A549 (cell line): ENCODE measurements around the gene SETD4. TPM values are rescaled to one million over a fixed set of nuclear protein-coding genes. Genes with fewer than 3 reads are reported as not detected.

Experiments used
- ATAC-seq, 2 experiments: fragments of 200-7000 bp in 1 of 2; fragments of >200 bp in 1 of 2; cut with Nextera tagmentation in 1 of 2; cut with Tn5 transposase in 1 of 2; 3 replicates each; pipeline versions ENCODE4 v1.8.0 to v1.9.1; 2018 to 2020; ENCODE audit warnings: mild to moderate bottlenecking in 1 of 2, moderate library complexity in 1 of 2
- CTCF ChIA-PET: fragments of 300-600 bp; sonication (Branson Sonifier 250); formaldehyde crosslinking; extraction: SDS; loops from one replicate; lab custom pipeline; 2021; ENCODE audit warnings: antibody characterized with exemption, inconsistent platforms; lab: Yijun Ruan, JAX
- POLR2A ChIA-PET: fragments of 350-600 bp; formaldehyde crosslinking; extraction: SDS; loops from one replicate; lab custom pipeline; 2021; ENCODE audit warnings: antibody characterized with exemption, inconsistent platforms; lab: Yijun Ruan, JAX
- DNase-seq, 2 experiments: peaks; one replicate each; pipeline versions ENCODE4 v3.0.0 to v3.0.0-alpha.2; 2011 to 2016; ENCODE audit warnings: low read depth in 1 of 2, low spot score in 1 of 2
- FAIRE-seq: peaks from 2 replicates; lab custom pipeline; 2011; peaks lifted over from hg19 to GRCh38; lab: Jason Lieb, UNC
- H3K27ac ChIP-seq, 2 experiments: fragments of >200 bp; sonication (Bioruptor Twin); formaldehyde crosslinking; 3 replicates each; pipeline ENCODE4 v1.5.1; 2016 to 2017
- H3K4me1 ChIP-seq: fragments of >200 bp; sonication (Bioruptor Twin); formaldehyde crosslinking; 3 replicates; pipeline ENCODE4 v1.6.1; 2016
- H3K4me2 ChIP-seq: fragments of >200 bp; sonication (Bioruptor Twin); formaldehyde crosslinking; 3 replicates; pipeline ENCODE4 v1.6.1; 2016
- H3K4me3 ChIP-seq: fragments of >200 bp; sonication (Bioruptor Twin); formaldehyde crosslinking; 3 replicates; pipeline ENCODE4 v1.5.1; 2016
- H3K9me3 ChIP-seq: fragments of >200 bp; sonication (Bioruptor Twin); formaldehyde crosslinking; 3 replicates; pipeline ENCODE4 v1.6.1; 2016
- CEBPB ChIP-seq, 2 experiments: fragments of >200 bp in 1 of 2; sonication (Bioruptor Twin) in 1 of 2; formaldehyde crosslinking in 1 of 2; IDR thresholded peaks; 2 replicates each; pipeline ENCODE4 v1.6.1; 2012 to 2016
- CHD4 ChIP-seq: fragments of 200-600 bp; sonication (generic); IDR thresholded peaks from 2 replicates; pipeline ENCODE4 v1.6.1; 2016; ENCODE audit warnings: antibody characterized with exemption, mild to moderate bottlenecking, borderline replicate concordance
- EHMT2 ChIP-seq: fragments of 200-600 bp; sonication (generic); IDR thresholded peaks from 2 replicates; pipeline ENCODE4 v1.6.1; 2016; ENCODE audit warnings: antibody characterized with exemption, low read depth, mild to moderate bottlenecking, moderate library complexity
- ESRRA ChIP-seq: fragments of 150-350 bp; IDR thresholded peaks from 2 replicates; pipeline ENCODE4 v1.6.1; 2014; ENCODE audit warnings: mild to moderate bottlenecking, low read length, borderline replicate concordance
- FOSB ChIP-seq: fragments of 250-450 bp; sonication (Bioruptor Pico); IDR thresholded peaks from 2 replicates; pipeline ENCODE4 v1.5.0; 2020; ENCODE audit warnings: mild to moderate bottlenecking, moderate library complexity
- FOSL2 ChIP-seq, 2 experiments: fragments of 450-650 bp in 1 of 2; fragments of >200 bp in 1 of 2; sonication (Bioruptor Twin) in 1 of 2; formaldehyde crosslinking; IDR thresholded peaks; 2 replicates each; pipeline versions ENCODE4 v1.5.0 to v1.6.1; 2016 to 2020; ENCODE audit warnings: mild to moderate bottlenecking in 1 of 2, moderate library complexity in 1 of 2
- GATA3 ChIP-seq: IDR thresholded peaks from 2 replicates; pipeline ENCODE4 v1.6.1; 2012; ENCODE audit warnings: borderline replicate concordance
- HDAC2 ChIP-seq: fragments of 200-600 bp; sonication (generic); IDR thresholded peaks from 2 replicates; pipeline ENCODE4 v1.6.1; 2016
- HOXB13 ChIP-seq: fragments of 250-450 bp; sonication (Bioruptor Pico); IDR thresholded peaks from 2 replicates; pipeline ENCODE4 v1.5.0; 2020; ENCODE audit warnings: low read depth, mild to moderate bottlenecking, moderate library complexity
- JUN ChIP-seq, 2 experiments: fragments of >200 bp; sonication (Bioruptor Twin); formaldehyde crosslinking; IDR thresholded peaks; 2 replicates in 1 of 2; 3 replicates in 1 of 2; pipeline ENCODE4 v1.6.1; 2016 to 2017
- MAZ ChIP-seq: fragments of 150-350 bp; IDR thresholded peaks from 2 replicates; pipeline ENCODE4 v1.6.1; 2014; ENCODE audit warnings: antibody characterized with exemption, low read depth, low read length, borderline replicate concordance
- MYC ChIP-seq: IDR thresholded peaks from 2 replicates; pipeline ENCODE4 v1.6.1; 2012; ENCODE audit warnings: mild to moderate bottlenecking, inconsistent platforms, low read length, improper control_type of control experiment, borderline replicate concordance
- NFE2L2 ChIP-seq: fragments of 150-350 bp; conservative IDR thresholded peaks from 2 replicates; pipeline ENCODE4 v1.6.1; 2014; ENCODE audit warnings: low read length
- PHF8 ChIP-seq: fragments of 200-600 bp; sonication (generic); IDR thresholded peaks from 2 replicates; pipeline ENCODE4 v1.6.1; 2016; ENCODE audit warnings: low read depth, mild to moderate bottlenecking, antibody characterized with exemption, moderate library complexity, borderline replicate concordance
- POLR2A ChIP-seq: IDR thresholded peaks from 2 replicates; pipeline ENCODE4 v1.6.1; 2012; ENCODE audit warnings: mild to moderate bottlenecking, low read length
- POLR2AphosphoS2 ChIP-seq: conservative IDR thresholded peaks from 2 replicates; pipeline ENCODE4 v1.6.1; 2012; ENCODE audit warnings: low read length, improper control_type of control experiment, inconsistent platforms
- RNF2 ChIP-seq: fragments of 200-600 bp; sonication (generic); IDR thresholded peaks from 2 replicates; pipeline ENCODE4 v1.6.1; 2016; ENCODE audit warnings: low read depth, mild to moderate bottlenecking, antibody characterized with exemption, moderate library complexity, borderline replicate concordance
- ZC3H11A ChIP-seq: fragments of 450-650 bp; IDR thresholded peaks from 2 replicates; pipeline ENCODE4 v1.6.1; 2014; ENCODE audit warnings: antibody characterized with exemption, mild to moderate bottlenecking
- ZFP36 ChIP-seq: fragments of 450-650 bp; IDR thresholded peaks from 2 replicates; pipeline ENCODE4 v1.6.1; 2014; ENCODE audit warnings: borderline replicate concordance; ENCODE audit not compliant: partially characterized antibody
- ZNF302 ChIP-seq: fragments of 250-450 bp; sonication (Bioruptor Pico); IDR thresholded peaks from 2 replicates; pipeline ENCODE4 v1.9.0; 2021; ENCODE audit warnings: inconsistent platforms, mild to moderate bottlenecking, moderate library complexity
- WGBS: methylation state at CpG from one replicate; pipeline ENCODE4 v1.1.6; 2017; ENCODE audit errors: missing lambda C conversion rate; 5-methylcytosine and 5-hydroxymethylcytosine counted together
- polyA minus RNA-seq: library from RNA; depleted of rRNA, polyadenylated mRNA; stranded (reverse); fragments of >200 nt; gene quantifications from 2 replicates; pipeline ENCODE4 v1.2.3, GENCODE V29; 2011; rRNA and poly(A)+ RNA removed
- polyA plus RNA-seq, 4 experiments: library from polyadenylated mRNA; depleted of rRNA in 3 of 4; stranded (reverse); fragments of >200 nt; fragmentation: RNase III in 1 of 4; extraction: RNeasy Plus Mini Kit Qiagen cat#74134 plus additional on column Dnase treatment in 1 of 4; gene quantifications; 2 replicates in 3 of 4; 3 replicates in 1 of 4; pipeline ENCODE4 v1.2.3, GENCODE V29; 2011 to 2017
- TF ChIP-seq, protein P1 (sequence below): IDR thresholded peaks from 2 replicates; pipeline ENCODE4 v1.6.1; 2012
- TF ChIP-seq, protein P2 (sequence below): fragments of >200 bp; sonication (Bioruptor Twin); formaldehyde crosslinking; IDR thresholded peaks from 3 replicates; pipeline ENCODE4 v1.6.1; 2016
- TF ChIP-seq, protein P3 (sequence below): fragments of 150-350 bp; IDR thresholded peaks from 2 replicates; pipeline ENCODE4 v1.6.1; 2014; ENCODE audit warnings: low read depth, mild to moderate bottlenecking, low read length
- TF ChIP-seq, protein P4 (sequence below): IDR thresholded peaks from 2 replicates; pipeline ENCODE4 v1.6.1; 2012; ENCODE audit warnings: low read depth, borderline replicate concordance
- TF ChIP-seq, protein P5 (sequence below): fragments of >200 bp; sonication (Bioruptor Twin); formaldehyde crosslinking; IDR thresholded peaks from 3 replicates; pipeline ENCODE4 v1.5.1; 2016

SETD4 gene, protein sequence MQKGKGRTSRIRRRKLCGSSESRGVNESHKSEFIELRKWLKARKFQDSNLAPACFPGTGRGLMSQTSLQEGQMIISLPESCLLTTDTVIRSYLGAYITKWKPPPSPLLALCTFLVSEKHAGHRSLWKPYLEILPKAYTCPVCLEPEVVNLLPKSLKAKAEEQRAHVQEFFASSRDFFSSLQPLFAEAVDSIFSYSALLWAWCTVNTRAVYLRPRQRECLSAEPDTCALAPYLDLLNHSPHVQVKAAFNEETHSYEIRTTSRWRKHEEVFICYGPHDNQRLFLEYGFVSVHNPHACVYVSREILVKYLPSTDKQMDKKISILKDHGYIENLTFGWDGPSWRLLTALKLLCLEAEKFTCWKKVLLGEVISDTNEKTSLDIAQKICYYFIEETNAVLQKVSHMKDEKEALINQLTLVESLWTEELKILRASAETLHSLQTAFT
- polyA plus RNA-seq (2011; rRNA removed) (15.7 and 17.1 TPM in 2 replicates), polyA plus RNA-seq (2017; fragmentation: RNase III; extraction: RNeasy Plus Mini Kit Qiagen cat#74134 plus additional on column Dnase treatment) (10.3 to 10.5 TPM (median 10.4 TPM) in 3 replicates), polyA minus RNA-seq (10.6 and 13.3 TPM in 2 replicates)
- polyA plus RNA-seq (2012; cell fraction: cytosol; rRNA removed), result 5.8 and 6.8 TPM in 2 replicates
- polyA plus RNA-seq (2012; cell fraction: nucleus; rRNA removed), result 13.2 and 22.0 TPM in 2 replicates

DNA sequence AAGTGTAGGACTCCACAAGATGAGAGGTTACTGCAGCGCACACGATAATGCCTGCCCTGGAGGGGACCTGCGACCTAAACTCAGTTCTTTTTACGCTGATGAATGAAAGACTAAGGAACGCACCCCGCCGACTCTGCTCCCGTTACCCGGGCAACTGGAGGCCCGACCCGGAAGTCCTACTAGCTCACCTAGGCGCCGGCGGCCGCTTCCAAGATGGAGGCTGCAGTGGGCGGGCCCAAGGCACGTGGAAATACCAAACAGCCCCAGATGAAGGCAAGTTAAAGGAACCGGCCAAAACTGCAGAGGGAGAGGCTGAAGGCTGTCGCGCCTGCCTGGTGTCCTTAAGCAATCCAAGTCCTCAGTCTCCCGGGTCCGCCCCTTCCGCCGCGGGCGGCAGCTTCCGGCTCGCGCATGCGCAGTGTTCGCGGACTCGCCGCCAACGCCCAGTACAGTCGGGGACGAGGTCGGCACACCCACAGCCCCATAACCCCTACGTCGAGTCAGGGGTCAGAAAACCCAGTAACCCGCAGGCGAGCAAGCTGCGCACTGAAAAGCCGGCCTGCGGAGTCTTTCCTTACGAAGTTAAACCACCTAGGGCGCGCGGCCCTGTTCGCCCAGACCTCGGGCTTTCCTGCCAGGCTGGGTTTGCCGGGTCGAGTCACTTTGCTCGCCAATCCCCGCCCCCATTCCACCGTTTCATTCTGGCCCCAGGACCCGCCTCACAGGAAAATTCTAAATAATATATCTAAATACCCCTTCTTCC, at the start of gene SETD4:
TSS of gene SETD4 (minus strand) at position 368 of the 763 bp plus-strand sequence. CDS start 1,638 bp downstream, outside the sequence.
- Histone ChIP-seq H3K27ac (peak within 1 kb of the TSS; percentile 95 to 96), H3K4me3 (peak within 1 kb of the TSS; percentile 82), H3K4me1 (peaks cover 15% of the 10 kb centered on the region), H3K4me2 (peak within 1 kb of the TSS; percentile 85)
- POLR2A ChIA-PET, result interaction anchor here (0.8 to 2.6 kb wide), 8 partner anchors 9 to 72 kb away, joined by 3 to 56 read pairs (median 5); partner anchors contain the start of gene CBR1
- ATAC-seq (peak; percentile 97 to 98), FAIRE-seq (no peak), DNase-seq (peak; percentile 85 to 95)
- CTCF ChIA-PET, result interaction anchor here (1.0 to 1.6 kb wide), 4 partner anchors 9 to 53 kb away, joined by 3 to 8 read pairs (median 4); no protein-coding TSS in a partner anchor
- WGBS, result 0% methylated on average over 25 of the region's 57 CpGs
- TF ChIP-seq CHD4 (no peak), MYC (peak; percentile 88), MAZ (no peak), FOSB (CRISPR knock-in tag) (no peak), JUN (IDR thresholded peaks at IDR 0.05) (peak; percentile 47 to 75; a peak in 3 of 5 replicates), GATA3 (0 out of 2 replicates have a peak, but pooled peaks have one; percentile 12), PHF8 (peak; percentile 70), ZNF302 (no peak), ZC3H11A (no peak), POLR2A (peak; percentile 60), HDAC2 (no peak), CEBPB (IDR thresholded peaks at IDR 0.05) (peak; percentile 35 to 64; a peak in 2 of 4 replicates), HOXB13 (CRISPR knock-in tag) (no peak)
- TF ChIP-seq, protein P1, sequence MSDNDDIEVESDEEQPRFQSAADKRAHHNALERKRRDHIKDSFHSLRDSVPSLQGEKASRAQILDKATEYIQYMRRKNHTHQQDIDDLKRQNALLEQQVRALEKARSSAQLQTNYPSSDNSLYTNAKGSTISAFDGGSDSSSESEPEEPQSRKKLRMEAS, result peak; percentile 91
- TF ChIP-seq, protein P2, sequence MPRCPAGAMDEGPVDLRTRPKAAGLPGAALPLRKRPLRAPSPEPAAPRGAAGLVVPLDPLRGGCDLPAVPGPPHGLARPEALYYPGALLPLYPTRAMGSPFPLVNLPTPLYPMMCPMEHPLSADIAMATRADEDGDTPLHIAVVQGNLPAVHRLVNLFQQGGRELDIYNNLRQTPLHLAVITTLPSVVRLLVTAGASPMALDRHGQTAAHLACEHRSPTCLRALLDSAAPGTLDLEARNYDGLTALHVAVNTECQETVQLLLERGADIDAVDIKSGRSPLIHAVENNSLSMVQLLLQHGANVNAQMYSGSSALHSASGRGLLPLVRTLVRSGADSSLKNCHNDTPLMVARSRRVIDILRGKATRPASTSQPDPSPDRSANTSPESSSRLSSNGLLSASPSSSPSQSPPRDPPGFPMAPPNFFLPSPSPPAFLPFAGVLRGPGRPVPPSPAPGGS, result no peak
- TF ChIP-seq, protein P3, sequence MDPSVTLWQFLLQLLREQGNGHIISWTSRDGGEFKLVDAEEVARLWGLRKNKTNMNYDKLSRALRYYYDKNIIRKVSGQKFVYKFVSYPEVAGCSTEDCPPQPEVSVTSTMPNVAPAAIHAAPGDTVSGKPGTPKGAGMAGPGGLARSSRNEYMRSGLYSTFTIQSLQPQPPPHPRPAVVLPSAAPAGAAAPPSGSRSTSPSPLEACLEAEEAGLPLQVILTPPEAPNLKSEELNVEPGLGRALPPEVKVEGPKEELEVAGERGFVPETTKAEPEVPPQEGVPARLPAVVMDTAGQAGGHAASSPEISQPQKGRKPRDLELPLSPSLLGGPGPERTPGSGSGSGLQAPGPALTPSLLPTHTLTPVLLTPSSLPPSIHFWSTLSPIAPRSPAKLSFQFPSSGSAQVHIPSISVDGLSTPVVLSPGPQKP, result no peak
- TF ChIP-seq, protein P4, sequence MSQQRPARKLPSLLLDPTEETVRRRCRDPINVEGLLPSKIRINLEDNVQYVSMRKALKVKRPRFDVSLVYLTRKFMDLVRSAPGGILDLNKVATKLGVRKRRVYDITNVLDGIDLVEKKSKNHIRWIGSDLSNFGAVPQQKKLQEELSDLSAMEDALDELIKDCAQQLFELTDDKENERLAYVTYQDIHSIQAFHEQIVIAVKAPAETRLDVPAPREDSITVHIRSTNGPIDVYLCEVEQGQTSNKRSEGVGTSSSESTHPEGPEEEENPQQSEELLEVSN, result 0 out of 2 replicates have a peak, but pooled peaks have one; percentile 31
- TF ChIP-seq, all 56 proteins: peak for 8
- H3K9me3 ChIP-seq, result no peaks in the 10 kb centered on the region

DNA sequence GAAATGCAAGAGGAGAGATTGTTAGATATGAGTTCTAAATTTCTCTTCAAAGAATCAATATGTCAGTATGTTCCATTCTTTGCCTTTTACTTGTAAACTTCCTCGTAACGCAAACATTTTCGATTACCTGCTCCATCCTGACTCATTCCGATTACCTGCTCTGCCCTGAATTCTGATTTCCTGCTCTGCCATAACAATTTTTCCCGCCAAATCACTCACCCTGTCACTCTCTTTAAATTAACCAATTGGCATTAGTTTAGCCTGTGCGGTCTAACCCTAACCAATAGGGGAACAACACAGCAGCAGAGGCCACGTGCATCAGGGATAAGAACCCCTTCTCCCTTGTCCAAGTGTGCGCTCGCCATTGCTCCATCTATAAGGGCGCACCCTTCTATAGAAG, 49.5 kb upstream of the SETD4 start:
- no peak for FAIRE-seq
- Histone ChIP-seq H3K4me1 (no peaks in the 10 kb centered on the region), H3K9me3 (no peaks in the 10 kb centered on the region), H3K4me3 (no peak overlapping the region), H3K27ac (no peak overlapping the region), H3K4me2 (no peak overlapping the region)
- TF ChIP-seq MAZ (no peak), FOSL2 (IDR thresholded peaks at IDR 0.05) (no peak), FOSL2 (CRISPR knock-in tag; IDR thresholded peaks at IDR 0.05) (no peak), PHF8 (no peak), HDAC2 (no peak), RNF2 (no peak), ZFP36 (no peak), ESRRA (no peak), POLR2AphosphoS2 (no peak), POLR2A (no peak), NFE2L2 (no peak), EHMT2 (no peak)
- TF ChIP-seq, protein P2, result no peak
- TF ChIP-seq, protein P5, sequence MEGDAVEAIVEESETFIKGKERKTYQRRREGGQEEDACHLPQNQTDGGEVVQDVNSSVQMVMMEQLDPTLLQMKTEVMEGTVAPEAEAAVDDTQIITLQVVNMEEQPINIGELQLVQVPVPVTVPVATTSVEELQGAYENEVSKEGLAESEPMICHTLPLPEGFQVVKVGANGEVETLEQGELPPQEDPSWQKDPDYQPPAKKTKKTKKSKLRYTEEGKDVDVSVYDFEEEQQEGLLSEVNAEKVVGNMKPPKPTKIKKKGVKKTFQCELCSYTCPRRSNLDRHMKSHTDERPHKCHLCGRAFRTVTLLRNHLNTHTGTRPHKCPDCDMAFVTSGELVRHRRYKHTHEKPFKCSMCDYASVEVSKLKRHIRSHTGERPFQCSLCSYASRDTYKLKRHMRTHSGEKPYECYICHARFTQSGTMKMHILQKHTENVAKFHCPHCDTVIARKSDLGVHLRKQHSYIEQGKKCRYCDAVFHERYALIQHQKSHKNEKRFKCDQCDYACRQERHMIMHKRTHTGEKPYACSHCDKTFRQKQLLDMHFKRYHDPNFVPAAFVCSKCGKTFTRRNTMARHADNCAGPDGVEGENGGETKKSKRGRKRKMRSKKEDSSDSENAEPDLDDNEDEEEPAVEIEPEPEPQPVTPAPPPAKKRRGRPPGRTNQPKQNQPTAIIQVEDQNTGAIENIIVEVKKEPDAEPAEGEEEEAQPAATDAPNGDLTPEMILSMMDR, result no peak
- 79% methylated on average over 10 of the region's 10 CpGs for WGBS
- ChIA-PET POLR2A (no interaction called here), CTCF (interaction anchor here (0.8 to 7.8 kb wide), 2 partner anchors 15 to 82 kb away, joined by 3 to 49 read pairs; no protein-coding TSS in a partner anchor)
- no peak for ATAC-seq
- no peak for DNase-seq
